HepG2 (cell line): ENCODE data around the gene TET3. TPM values are rescaled to one million over a fixed set of nuclear protein-coding genes. Genes with fewer than 3 reads are reported as not detected.

Source experiments
- ARHGAP35 ChIP-seq: sonication (generic); formaldehyde crosslinking; IDR thresholded peaks from 2 replicates; pipeline ENCODE4 v1.9.0; 2022; ENCODE audit warnings: mild to moderate bottlenecking, inconsistent platforms, moderate library complexity, missing genetic modification reagents, borderline replicate concordance
- ARNTL ChIP-seq: sonication (generic); formaldehyde crosslinking; IDR thresholded peaks from 2 replicates; pipeline ENCODE4 v1.4.0; 2020; ENCODE audit warnings: mild to moderate bottlenecking, missing genetic modification reagents
- KDM6A ChIP-seq: IDR thresholded peaks from 2 replicates; pipeline ENCODE4 v1.6.1; 2016; ENCODE audit warnings: low read depth
- MZF1 ChIP-seq: sonication (generic); formaldehyde crosslinking; IDR thresholded peaks from 2 replicates; pipeline ENCODE4 v1.8.1; 2023; ENCODE audit warnings: mild to moderate bottlenecking, missing genetic modification reagents, borderline replicate concordance
- PITX1 ChIP-seq: sonication (generic); formaldehyde crosslinking; IDR thresholded peaks from 2 replicates; pipeline ENCODE4 v1.5.1; 2020; ENCODE audit warnings: mild to moderate bottlenecking, missing genetic modification reagents
- RORA ChIP-seq: sonication (generic); formaldehyde crosslinking; IDR thresholded peaks from 2 replicates; pipeline ENCODE4 v1.5.0; 2020; ENCODE audit warnings: mild to moderate bottlenecking, missing genetic modification reagents, moderate library complexity
- STAT5B ChIP-seq: sonication (generic); formaldehyde crosslinking; IDR thresholded peaks from 2 replicates; pipeline ENCODE4 v1.4.0; 2020; ENCODE audit warnings: missing genetic modification reagents
- TAF15 ChIP-seq: fragments of 200-400 bp; formaldehyde crosslinking; IDR thresholded peaks from one replicate; pipeline ENCODE4 v1.6.1; 2018; ENCODE audit warnings: mild to moderate bottlenecking, low read depth, low read length; ENCODE audit not compliant: poor library complexity, severe bottlenecking
- ZBTB1 ChIP-seq: sonication (generic); formaldehyde crosslinking; IDR thresholded peaks from 2 replicates; pipeline ENCODE4 v1.4.0; 2020; ENCODE audit warnings: missing genetic modification reagents, borderline replicate concordance
- ZFP36L2 ChIP-seq: sonication (generic); formaldehyde crosslinking; IDR thresholded peaks from 2 replicates; pipeline ENCODE4 v1.4.0; 2020; ENCODE audit warnings: missing genetic modification reagents
- ZFP90 ChIP-seq: sonication (generic); formaldehyde crosslinking; IDR thresholded peaks from 2 replicates; pipeline ENCODE4 v1.8.0; 2022; ENCODE audit warnings: missing genetic modification reagents, mild to moderate bottlenecking, inconsistent platforms, borderline replicate concordance
- ZFYVE20 ChIP-seq: sonication (generic); formaldehyde crosslinking; IDR thresholded peaks from 2 replicates; pipeline ENCODE4 v1.8.0; 2023; ENCODE audit warnings: low read depth, mild to moderate bottlenecking, moderate library complexity, missing genetic modification reagents, borderline replicate concordance
- ZMAT3 ChIP-seq: sonication (generic); formaldehyde crosslinking; conservative IDR thresholded peaks from 2 replicates; pipeline ENCODE4 v1.7.0; 2021; ENCODE audit warnings: missing genetic modification reagents
- ZNF431 ChIP-seq: sonication (generic); formaldehyde crosslinking; IDR thresholded peaks from 2 replicates; pipeline ENCODE4 v1.9.0; 2022; ENCODE audit warnings: missing genetic modification reagents, low read depth, mild to moderate bottlenecking, borderline replicate concordance
- ZNF468 ChIP-seq: sonication (generic); formaldehyde crosslinking; IDR thresholded peaks from 2 replicates; pipeline ENCODE4 v1.8.0; 2022; ENCODE audit warnings: mild to moderate bottlenecking, moderate library complexity, missing genetic modification reagents
- ZNF501 ChIP-seq: sonication (generic); formaldehyde crosslinking; IDR thresholded peaks from 2 replicates; pipeline ENCODE4 v1.5.1; 2020; ENCODE audit warnings: mild to moderate bottlenecking, moderate library complexity, missing genetic modification reagents
- ZNF670 ChIP-seq: sonication (generic); formaldehyde crosslinking; IDR thresholded peaks from 2 replicates; pipeline ENCODE4 v1.8.0; 2022; ENCODE audit warnings: mild to moderate bottlenecking, missing genetic modification reagents, borderline replicate concordance
- polyA plus RNA-seq, 8 experiments: library from polyadenylated mRNA; depleted of rRNA in 3 of 8; stranded (reverse) in 7 of 8; unstranded in 1 of 8; fragments of >200 nt; fragmentation: Illumina TruSeq in 4 of 8; extraction: Trizol in 4 of 8; gene quantifications; 2 replicates each; pipeline versions ENCODE4 v1.2.1 to v1.2.3, GENCODE V29; 2011 to 2016; ENCODE audit warnings: low read depth in 4 of 8, missing spikeins in 1 of 8, mixed read lengths in 1 of 8; ENCODE audit not compliant: insufficient read depth in 1 of 8
- total RNA-seq, 5 experiments: library from RNA; depleted of rRNA; stranded (reverse); fragments of >200 nt; fragmentation: Illumina TruSeq; extraction: Trizol; gene quantifications; 2 replicates each; pipeline ENCODE4 v1.2.3, GENCODE V29; 2016; ENCODE audit warnings: low read depth in 1 of 5
- TF ChIP-seq, protein P1 (sequence below): sonication (generic); formaldehyde crosslinking; IDR thresholded peaks from 2 replicates; pipeline ENCODE4 v1.5.0; 2020; ENCODE audit warnings: mild to moderate bottlenecking, missing genetic modification reagents, borderline replicate concordance
- TF ChIP-seq, protein P2 (sequence below): IDR thresholded peaks from 2 replicates; pipeline ENCODE4 v1.6.1; 2016; ENCODE audit warnings: low read depth, control low read depth
- TF ChIP-seq, protein P3 (sequence below): IDR thresholded peaks from 2 replicates; pipeline ENCODE4 v1.6.1; 2016; ENCODE audit warnings: missing compliant biosample characterization, missing genetic modification reagents, borderline replicate concordance
- TF ChIP-seq, protein P4 (sequence below): sonication (generic); formaldehyde crosslinking; IDR thresholded peaks from 2 replicates; pipeline ENCODE4 v1.4.0; 2020; ENCODE audit warnings: missing genetic modification reagents, mild to moderate bottlenecking, borderline replicate concordance

TET3 gene
- total and polyA plus RNA-seq, 2 of the 13 experiments (the other 11 are each of a cell fraction or from before 2014, with no cell fraction given), result 4.3 to 6.8 TPM

DNA sequence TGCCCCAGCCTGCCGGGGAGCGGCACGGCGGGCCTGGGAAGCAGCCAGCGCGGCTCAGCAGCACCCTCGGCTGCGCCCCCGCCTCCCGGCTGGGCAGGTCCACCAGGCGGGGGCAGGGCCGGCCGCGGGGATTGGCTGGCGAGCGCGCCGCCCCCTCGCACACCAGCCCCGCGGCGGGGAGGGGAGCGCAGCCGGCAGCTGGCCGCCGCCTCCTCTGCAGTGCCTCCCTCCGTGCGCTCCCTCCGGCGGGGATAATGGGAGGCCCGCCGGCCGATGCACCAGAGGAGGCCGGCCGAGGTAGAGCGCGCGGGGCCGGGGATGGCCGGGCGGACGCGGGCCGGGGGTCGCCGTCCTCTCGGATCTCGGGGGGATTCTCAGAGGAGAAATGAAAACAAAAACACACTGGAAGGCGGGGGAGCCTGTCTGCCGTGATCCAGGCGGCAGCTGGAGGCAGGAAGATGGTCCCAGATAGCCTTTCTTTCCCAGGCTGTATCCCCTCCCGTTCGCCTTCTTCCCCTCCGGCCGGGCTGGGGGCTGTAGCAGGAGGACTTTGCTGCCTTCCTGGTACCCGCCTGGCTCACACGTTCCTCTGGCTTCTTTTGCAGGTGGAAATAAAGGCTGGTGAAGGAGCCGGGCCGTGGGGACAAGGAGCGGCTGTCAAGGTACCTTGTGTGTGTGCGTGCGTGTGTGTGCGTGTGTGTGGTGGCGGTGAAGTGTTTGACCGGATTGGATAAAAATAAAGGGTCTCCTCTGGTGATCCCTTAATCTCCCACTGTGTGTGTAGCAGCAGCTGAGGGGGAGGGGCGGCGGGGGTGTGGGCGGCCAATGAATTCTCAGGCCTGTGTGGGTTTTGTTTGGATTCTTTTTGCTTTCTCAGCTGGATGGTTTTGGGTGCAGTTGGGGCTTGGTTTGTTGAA, 18.1 kb downstream of the TET3 start (continued):
- TF ChIP-seq, protein P1, sequence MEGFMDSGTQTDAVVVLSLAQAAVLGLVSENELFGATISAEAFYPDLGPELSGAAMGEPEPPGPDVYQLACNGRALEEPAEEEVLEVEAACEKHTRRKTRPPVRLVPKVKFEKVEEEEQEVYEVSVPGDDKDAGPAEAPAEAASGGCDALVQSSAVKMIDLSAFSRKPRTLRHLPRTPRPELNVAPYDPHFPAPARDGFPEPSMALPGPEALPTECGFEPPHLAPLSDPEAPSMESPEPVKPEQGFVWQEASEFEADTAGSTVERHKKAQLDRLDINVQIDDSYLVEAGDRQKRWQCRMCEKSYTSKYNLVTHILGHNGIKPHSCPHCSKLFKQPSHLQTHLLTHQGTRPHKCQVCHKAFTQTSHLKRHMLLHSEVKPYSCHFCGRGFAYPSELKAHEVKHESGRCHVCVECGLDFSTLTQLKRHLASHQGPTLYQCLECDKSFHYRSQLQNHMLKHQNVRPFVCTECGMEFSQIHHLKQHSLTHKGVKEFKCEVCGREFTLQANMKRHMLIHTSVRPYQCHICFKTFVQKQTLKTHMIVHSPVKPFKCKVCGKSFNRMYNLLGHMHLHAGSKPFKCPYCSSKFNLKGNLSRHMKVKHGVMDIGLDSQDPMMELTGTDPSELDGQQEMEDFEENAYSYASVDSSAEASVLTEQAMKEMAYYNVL (CRISPR knock-in tag), result no peak
- TF ChIP-seq ZNF501 (CRISPR knock-in tag) (no peak), ZFP90 (CRISPR knock-in tag) (no peak), RORA (CRISPR knock-in tag) (no peak), ZFYVE20 (CRISPR knock-in tag) (no peak), ZNF670 (CRISPR knock-in tag) (no peak), ZNF431 (CRISPR knock-in tag) (0 out of 2 replicates have a peak, but pooled peaks have one; percentile 60), PITX1 (CRISPR knock-in tag) (no peak), MZF1 (CRISPR knock-in tag) (no peak), ARNTL (CRISPR knock-in tag) (no peak), ARHGAP35 (CRISPR knock-in tag) (no peak), ZMAT3 (CRISPR knock-in tag) (0 out of 2 replicates have a peak, but pooled peaks have one; percentile 15), TAF15 (no peak), STAT5B (CRISPR knock-in tag) (no peak), ZFP36L2 (CRISPR knock-in tag) (no peak), ZBTB1 (CRISPR knock-in tag) (no peak), KDM6A (CRISPR knock-in tag) (no peak), ZNF468 (CRISPR knock-in tag) (no peak)
- TF ChIP-seq, protein P2, sequence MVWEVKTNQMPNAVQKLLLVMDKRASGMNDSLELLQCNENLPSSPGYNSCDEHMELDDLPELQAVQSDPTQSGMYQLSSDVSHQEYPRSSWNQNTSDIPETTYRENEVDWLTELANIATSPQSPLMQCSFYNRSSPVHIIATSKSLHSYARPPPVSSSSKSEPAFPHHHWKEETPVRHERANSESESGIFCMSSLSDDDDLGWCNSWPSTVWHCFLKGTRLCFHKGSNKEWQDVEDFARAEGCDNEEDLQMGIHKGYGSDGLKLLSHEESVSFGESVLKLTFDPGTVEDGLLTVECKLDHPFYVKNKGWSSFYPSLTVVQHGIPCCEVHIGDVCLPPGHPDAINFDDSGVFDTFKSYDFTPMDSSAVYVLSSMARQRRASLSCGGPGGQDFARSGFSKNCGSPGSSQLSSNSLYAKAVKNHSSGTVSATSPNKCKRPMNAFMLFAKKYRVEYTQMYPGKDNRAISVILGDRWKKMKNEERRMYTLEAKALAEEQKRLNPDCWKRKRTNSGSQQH (CRISPR knock-in tag), result 0 out of 2 replicates have a peak, but pooled peaks have one; percentile 52
- TF ChIP-seq, protein P3, sequence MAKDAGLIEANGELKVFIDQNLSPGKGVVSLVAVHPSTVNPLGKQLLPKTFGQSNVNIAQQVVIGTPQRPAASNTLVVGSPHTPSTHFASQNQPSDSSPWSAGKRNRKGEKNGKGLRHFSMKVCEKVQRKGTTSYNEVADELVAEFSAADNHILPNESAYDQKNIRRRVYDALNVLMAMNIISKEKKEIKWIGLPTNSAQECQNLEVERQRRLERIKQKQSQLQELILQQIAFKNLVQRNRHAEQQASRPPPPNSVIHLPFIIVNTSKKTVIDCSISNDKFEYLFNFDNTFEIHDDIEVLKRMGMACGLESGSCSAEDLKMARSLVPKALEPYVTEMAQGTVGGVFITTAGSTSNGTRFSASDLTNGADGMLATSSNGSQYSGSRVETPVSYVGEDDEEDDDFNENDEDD (CRISPR knock-in tag), result 0 out of 2 replicates have a peak, but pooled peaks have one; percentile 34
- TF ChIP-seq, protein P4, sequence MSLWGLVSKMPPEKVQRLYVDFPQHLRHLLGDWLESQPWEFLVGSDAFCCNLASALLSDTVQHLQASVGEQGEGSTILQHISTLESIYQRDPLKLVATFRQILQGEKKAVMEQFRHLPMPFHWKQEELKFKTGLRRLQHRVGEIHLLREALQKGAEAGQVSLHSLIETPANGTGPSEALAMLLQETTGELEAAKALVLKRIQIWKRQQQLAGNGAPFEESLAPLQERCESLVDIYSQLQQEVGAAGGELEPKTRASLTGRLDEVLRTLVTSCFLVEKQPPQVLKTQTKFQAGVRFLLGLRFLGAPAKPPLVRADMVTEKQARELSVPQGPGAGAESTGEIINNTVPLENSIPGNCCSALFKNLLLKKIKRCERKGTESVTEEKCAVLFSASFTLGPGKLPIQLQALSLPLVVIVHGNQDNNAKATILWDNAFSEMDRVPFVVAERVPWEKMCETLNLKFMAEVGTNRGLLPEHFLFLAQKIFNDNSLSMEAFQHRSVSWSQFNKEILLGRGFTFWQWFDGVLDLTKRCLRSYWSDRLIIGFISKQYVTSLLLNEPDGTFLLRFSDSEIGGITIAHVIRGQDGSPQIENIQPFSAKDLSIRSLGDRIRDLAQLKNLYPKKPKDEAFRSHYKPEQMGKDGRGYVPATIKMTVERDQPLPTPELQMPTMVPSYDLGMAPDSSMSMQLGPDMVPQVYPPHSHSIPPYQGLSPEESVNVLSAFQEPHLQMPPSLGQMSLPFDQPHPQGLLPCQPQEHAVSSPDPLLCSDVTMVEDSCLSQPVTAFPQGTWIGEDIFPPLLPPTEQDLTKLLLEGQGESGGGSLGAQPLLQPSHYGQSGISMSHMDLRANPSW, result no peak
